GM12874 (cell line): ENCODE measurements around the gene LRBA.

ENCODE experiments used
- TF ChIP-seq, protein P1 (sequence below): IDR thresholded peaks from 2 replicates; pipeline ENCODE4 v1.5.1; 2011; ENCODE audit warnings: low read depth, mild to moderate bottlenecking, control low read depth, low read length, moderate library complexity; ENCODE audit not compliant: insufficient read depth

The LRBA gene

DNA sequence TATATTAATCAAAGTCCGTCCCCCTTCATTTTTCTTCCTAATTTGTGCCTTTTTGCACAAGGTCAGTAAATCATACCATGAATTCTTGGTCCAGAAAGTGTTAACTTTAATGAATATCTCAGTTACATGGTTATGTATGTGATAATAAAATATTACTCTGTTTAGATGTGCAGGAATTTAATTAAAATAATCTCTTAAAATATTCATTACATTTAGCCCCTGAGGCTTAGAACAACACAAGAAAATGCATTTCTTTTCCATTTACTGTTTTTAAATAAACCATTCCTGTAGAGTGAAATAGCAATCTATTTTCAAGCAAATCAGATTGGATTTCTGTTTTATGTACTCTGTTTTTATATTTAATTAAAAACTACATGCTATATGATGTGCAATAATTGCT, 415.5 kb downstream of the LRBA start:
- TF ChIP-seq, protein P1, sequence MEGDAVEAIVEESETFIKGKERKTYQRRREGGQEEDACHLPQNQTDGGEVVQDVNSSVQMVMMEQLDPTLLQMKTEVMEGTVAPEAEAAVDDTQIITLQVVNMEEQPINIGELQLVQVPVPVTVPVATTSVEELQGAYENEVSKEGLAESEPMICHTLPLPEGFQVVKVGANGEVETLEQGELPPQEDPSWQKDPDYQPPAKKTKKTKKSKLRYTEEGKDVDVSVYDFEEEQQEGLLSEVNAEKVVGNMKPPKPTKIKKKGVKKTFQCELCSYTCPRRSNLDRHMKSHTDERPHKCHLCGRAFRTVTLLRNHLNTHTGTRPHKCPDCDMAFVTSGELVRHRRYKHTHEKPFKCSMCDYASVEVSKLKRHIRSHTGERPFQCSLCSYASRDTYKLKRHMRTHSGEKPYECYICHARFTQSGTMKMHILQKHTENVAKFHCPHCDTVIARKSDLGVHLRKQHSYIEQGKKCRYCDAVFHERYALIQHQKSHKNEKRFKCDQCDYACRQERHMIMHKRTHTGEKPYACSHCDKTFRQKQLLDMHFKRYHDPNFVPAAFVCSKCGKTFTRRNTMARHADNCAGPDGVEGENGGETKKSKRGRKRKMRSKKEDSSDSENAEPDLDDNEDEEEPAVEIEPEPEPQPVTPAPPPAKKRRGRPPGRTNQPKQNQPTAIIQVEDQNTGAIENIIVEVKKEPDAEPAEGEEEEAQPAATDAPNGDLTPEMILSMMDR = no peak

DNA sequence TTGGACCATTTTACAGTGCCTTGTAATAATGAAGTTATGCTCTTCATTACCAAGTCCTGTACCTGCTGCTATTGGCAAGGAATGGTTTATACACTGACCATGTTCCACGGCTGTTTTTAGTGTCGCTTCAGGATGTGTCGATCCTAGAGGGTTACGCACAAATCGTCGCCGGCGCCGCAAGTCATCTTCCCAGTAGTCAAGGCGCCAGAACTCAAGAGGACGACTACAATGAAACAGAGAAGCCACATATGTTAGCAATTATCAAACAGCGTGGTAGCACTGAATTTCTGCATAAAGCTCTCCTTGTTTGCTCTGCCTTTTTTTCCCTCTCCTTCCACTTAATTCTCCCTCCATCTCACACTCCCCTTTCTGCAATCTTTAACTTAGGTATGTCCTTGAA, 416.2 kb downstream of the LRBA start:
- TF ChIP-seq, protein P1 = no peak

DNA sequence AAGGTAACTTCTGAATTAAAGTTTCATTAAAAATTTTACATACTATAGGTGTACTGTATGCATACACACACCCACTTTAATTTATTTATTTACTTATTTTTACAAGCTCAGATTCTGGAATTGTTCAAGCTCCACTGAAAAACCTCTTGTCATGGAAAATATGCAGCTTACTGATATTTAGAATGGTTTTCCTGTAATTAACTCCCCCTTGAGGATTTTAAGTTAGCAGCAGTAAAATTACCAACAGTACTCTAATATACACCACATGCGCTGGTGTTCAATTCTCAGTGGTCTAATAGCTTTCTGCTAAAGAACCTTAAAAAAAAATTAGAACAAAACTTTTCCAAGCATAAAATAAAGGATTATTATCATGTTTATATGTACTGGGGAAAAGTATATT, 421.1 kb downstream of the LRBA start:
- TF ChIP-seq, protein P1 = no peak

DNA sequence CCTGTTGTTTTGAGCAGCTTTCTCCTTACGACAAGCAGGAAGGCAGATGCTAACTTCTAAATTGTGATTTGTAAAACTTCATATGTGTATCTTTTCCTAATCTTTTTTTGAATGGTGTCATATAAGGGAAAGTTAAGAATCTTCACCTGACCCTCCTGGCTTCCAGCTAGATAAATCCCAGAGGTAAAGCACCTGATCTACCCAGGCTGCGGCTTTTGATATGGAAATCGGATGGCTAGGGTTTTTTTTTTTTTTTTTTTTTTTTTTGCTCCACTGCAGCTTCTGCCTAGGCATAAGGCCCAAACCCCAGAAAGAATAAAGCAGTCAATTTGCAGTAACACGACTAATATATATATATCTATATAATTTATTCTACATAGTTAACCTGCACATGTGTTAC, 423.2 kb downstream of the LRBA start:
- TF ChIP-seq, protein P1 = no peak

DNA sequence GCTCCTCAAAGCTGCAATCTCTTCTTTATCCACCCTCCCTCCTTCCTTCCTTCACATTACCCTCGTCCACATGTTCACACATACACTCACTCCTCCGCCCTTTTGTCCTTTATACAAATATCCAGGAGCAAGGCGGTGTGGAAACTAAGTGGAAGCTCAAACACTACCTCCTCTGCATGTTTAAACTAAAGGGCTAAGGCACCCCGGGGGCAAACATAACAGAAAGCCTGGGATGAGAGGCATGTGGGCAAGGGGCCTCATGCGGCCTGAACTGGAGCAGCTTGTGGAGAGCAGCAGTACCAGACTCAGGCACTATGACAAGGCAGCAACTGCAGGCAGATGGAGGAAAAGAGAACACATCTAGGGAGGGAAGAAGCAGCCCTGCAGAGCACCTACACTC, 423.7 kb downstream of the LRBA start:
- TF ChIP-seq, protein P1 = no peak

DNA sequence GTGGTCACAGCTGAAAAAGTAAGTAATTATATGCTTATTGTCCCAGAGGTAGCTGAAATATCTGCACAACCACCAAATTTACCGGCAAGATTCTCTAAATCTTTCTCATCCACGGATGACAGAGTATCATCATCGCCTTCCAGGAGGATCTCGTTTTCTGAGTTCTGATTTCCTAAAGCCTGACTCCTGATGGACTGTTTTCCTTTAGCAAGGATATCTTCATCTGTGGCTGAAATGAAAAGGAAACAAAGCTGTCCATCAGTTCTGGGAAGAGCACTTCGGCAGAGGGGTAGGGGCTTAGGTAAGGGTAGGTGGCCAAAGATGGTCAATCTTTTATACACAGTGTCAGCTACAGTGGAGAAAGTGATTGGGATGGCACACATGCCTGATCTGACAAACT, 424.5 kb downstream of the LRBA start:
- TF ChIP-seq, protein P1 = no peak

DNA sequence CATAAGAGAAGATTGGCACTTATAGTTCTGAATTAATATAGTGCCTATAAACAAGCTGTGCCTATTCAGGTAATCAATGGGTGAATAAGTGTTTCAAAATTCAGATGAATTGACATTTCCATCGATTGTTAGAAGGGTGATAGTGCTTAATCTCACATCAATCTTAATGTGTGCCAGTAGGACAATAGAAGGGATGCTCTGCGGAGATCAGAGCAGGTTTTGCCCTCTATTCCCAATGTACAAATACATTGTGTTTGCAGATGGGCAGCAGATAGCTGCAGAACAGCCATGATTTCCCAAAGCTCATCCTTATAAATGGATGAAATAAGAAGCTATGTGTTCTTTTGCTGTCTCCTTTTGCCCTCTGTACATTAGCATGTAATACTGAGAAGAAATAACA, 425.9 kb downstream of the LRBA start:
- TF ChIP-seq, protein P1 = no peak

DNA sequence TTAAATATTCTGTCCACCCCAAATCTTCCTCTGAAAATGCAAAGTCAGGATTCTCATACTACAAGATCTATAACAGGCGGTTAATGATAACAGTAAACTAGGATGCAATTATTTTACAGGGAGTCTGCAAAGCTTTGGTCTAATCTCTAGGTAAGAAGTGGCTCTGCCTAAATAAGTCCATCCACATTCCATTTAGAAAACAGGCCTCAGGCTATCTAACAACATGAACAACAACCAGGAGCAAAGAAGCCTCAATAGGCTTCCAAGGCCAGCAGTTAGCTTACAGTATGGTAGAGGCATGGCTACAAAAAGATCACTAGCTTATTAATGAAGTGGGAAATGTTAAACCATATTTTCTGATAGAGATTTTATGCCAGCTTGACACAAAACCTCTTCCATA, 426.8 kb downstream of the LRBA start:
- TF ChIP-seq, protein P1 = no peak
